CD14-positive monocyte (primary cell): ENCODE results near the gene CAPN8. TPM values are rescaled to one million over a fixed set of nuclear protein-coding genes. Genes with fewer than 3 reads are reported as not detected.

ENCODE experiments used
- DNase-seq, 3 donors: peaks; one replicate each; pipeline ENCODE4 v3.0.0-alpha.2; 2011 to 2022
- H2AFZ ChIP-seq: 2 replicates; pipeline ENCODE4 v1.6.0; 2012; ENCODE audit warnings: mild to moderate bottlenecking, low read depth, low read length, inconsistent platforms; ENCODE audit not compliant: insufficient read depth, poor library complexity, severe bottlenecking
- H3K27ac ChIP-seq, 2 donors: 1 replicate in 1 of 2; 2 replicates in 1 of 2; pipeline ENCODE4 v1.5.1; 2012 to 2013; ENCODE audit warnings: low read length in 2 of 2, control low read depth in 1 of 2, inconsistent platforms in 1 of 2, low read depth in 1 of 2, mild to moderate bottlenecking in 1 of 2
- H3K27me3 ChIP-seq, 2 donors: one replicate each; pipeline versions ENCODE4 v1.6.0 to v1.6.1; 2011 to 2013; ENCODE audit warnings: low read length in 2 of 2; ENCODE audit not compliant: control insufficient read depth in 2 of 2, insufficient read depth in 2 of 2
- H3K36me3 ChIP-seq, 2 donors: replicated peaks in 1 of 2; 1 replicate in 1 of 2; 2 replicates in 1 of 2; pipeline versions ENCODE4 v1.5.1 to v1.6.1; 2012 to 2013; ENCODE audit warnings: low read length in 2 of 2, control low read depth in 1 of 2, inconsistent platforms in 1 of 2, mild to moderate bottlenecking in 1 of 2; ENCODE audit not compliant: insufficient read depth in 2 of 2, control insufficient read depth in 1 of 2
- H3K4me1 ChIP-seq, 2 donors: 1 replicate in 1 of 2; 2 replicates in 1 of 2; pipeline versions ENCODE4 v1.5.1 to v1.6.1; 2012 to 2013; ENCODE audit warnings: low read length in 2 of 2, control low read depth in 1 of 2, inconsistent platforms in 1 of 2, mild to moderate bottlenecking in 1 of 2, moderate library complexity in 1 of 2; ENCODE audit not compliant: insufficient read depth in 2 of 2, control insufficient read depth in 1 of 2
- H3K4me2 ChIP-seq: replicated peaks from 2 replicates; pipeline ENCODE3; 2012; ENCODE audit warnings: low read length, moderate library complexity, mild to moderate bottlenecking; ENCODE audit not compliant: poor library complexity, severe bottlenecking; ENCODE audit errors: extremely low read depth
- H3K4me3 ChIP-seq, 3 experiments: fragments of 200-600 bp in 1 of 3; sonication (generic) in 1 of 3; replicated peaks in 1 of 3; 1 replicate in 2 of 3; 2 replicates in 1 of 3; pipeline ENCODE4 v1.5.1; 2011 to 2013; ENCODE audit warnings: low read length in 3 of 3, mild to moderate bottlenecking in 3 of 3, control low read depth in 2 of 3, low read depth in 2 of 3, inconsistent platforms in 1 of 3, moderate library complexity in 1 of 3
- H3K79me2 ChIP-seq: 2 replicates; pipeline ENCODE4 v1.6.0; 2012; ENCODE audit warnings: mild to moderate bottlenecking, control low read depth, inconsistent platforms, low read length, moderate library complexity; ENCODE audit not compliant: insufficient read depth
- H3K9ac ChIP-seq: 2 replicates; pipeline ENCODE4 v1.6.0; 2017; ENCODE audit warnings: low read length, mild to moderate bottlenecking; ENCODE audit not compliant: insufficient read depth, poor library complexity, severe bottlenecking
- H3K9me3 ChIP-seq, 2 donors: replicated peaks in 1 of 2; 1 replicate in 1 of 2; 2 replicates in 1 of 2; pipeline versions ENCODE4 v1.5.1 to v1.6.1; 2012 to 2013; ENCODE audit warnings: low read length in 2 of 2, control low read depth in 1 of 2; ENCODE audit not compliant: control insufficient read depth in 1 of 2, insufficient read depth in 1 of 2
- H4K20me1 ChIP-seq: 2 replicates; pipeline ENCODE4 v1.6.0; 2012; ENCODE audit warnings: mild to moderate bottlenecking, low read length, control low read depth, moderate library complexity; ENCODE audit not compliant: insufficient read depth
- H3K27ac Mint-ChIP-seq, 7 donors: one replicate each; pipeline ENCODE4 v1.8.0; 2020; ENCODE audit warnings: mild to moderate bottlenecking in 7 of 7, mixed read lengths in 7 of 7, moderate library complexity in 6 of 7, inconsistent platforms in 2 of 7
- H3K27me3 Mint-ChIP-seq, 3 donors: one replicate each; pipeline ENCODE4 v1.8.0; 2021 to 2022; ENCODE audit warnings: low read depth in 3 of 3, mild to moderate bottlenecking in 3 of 3, mixed read lengths in 3 of 3, moderate library complexity in 3 of 3, inconsistent platforms in 1 of 3
- H3K36me3 Mint-ChIP-seq, 2 donors: one replicate each; pipeline ENCODE4 v1.8.0; 2020; ENCODE audit warnings: mixed read lengths in 2 of 2, inconsistent platforms in 1 of 2, mild to moderate bottlenecking in 1 of 2
- H3K4me1 Mint-ChIP-seq: one replicate; pipeline ENCODE4 v1.8.0; 2020; ENCODE audit warnings: mild to moderate bottlenecking, mixed read lengths
- H3K4me3 Mint-ChIP-seq, 2 donors: one replicate each; pipeline ENCODE4 v1.8.0; 2020; ENCODE audit warnings: mild to moderate bottlenecking in 2 of 2, mixed read lengths in 2 of 2, moderate library complexity in 1 of 2
- H3K9me3 Mint-ChIP-seq, 7 donors: one replicate each; pipeline ENCODE4 v1.8.0; 2020 to 2022; ENCODE audit warnings: mixed read lengths in 7 of 7, mild to moderate bottlenecking in 6 of 7, moderate library complexity in 6 of 7, inconsistent platforms in 2 of 7
- CTCF ChIP-seq: fragments of 200-600 bp; IDR thresholded peaks from one replicate; pipeline ENCODE4 v1.8.0; 2022; ENCODE audit warnings: antibody characterized with exemption, mild to moderate bottlenecking
- whole genome bisulfite sequencing: methylation state at CpG from one replicate; pipeline ENCODE4 v1.1.5; 2013; ENCODE audit warnings: missing lambda C conversion rate; ENCODE audit not compliant: insufficient coverage; 5-methylcytosine and 5-hydroxymethylcytosine counted together
- intact Hi-C, 2 donors: fragments of 100-400 bp; cut with micrococcal nuclease; formaldehyde crosslinking; loops; one replicate each; pipeline versions ENCODE4 v1.15.0 to v1.15.1; 2023
- polyA plus RNA-seq, 3 donors: library from polyadenylated mRNA; depleted of rRNA in 1 of 3; unstranded in 2 of 3; stranded (reverse) in 1 of 3; fragments of 300-500 nt in 2 of 3; fragments of >200 nt in 1 of 3; fragmentation: Illumina TruSeq in 2 of 3; gene quantifications; 1 replicate in 2 of 3; 2 replicates in 1 of 3; pipeline ENCODE4 v1.2.3, GENCODE V29; 2012 to 2021

Gene CAPN8
- polyA plus RNA-seq, 3 donors = 0.40 TPM; not detected in 2

- Histone ChIP-seq H3K36me3 (no peaks in the 10 kb centered on the region), H4K20me1 (no peaks in the 10 kb centered on the region), H2AFZ (no peak overlapping the region), H3K79me2 (no peaks in the 10 kb centered on the region), H3K9ac (no peak overlapping the region), H3K27me3 (no peaks in the 10 kb centered on the region), H3K9me3 (no peaks in the 10 kb centered on the region), H3K27ac (no peak overlapping the region), H3K4me2 (no peak overlapping the region), H3K4me1 (no peaks in the 10 kb centered on the region), H3K4me3 (no peak overlapping the region)
- WGBS = 100% methylated on average over 1 of the region's 1 CpG
- no peak overlapping the region for H3K4me3 Mint-ChIP-seq
- no peaks in the 10 kb centered on the region for H3K36me3 Mint-ChIP-seq
- H3K27ac Mint-ChIP-seq = no peak overlapping the region
- H3K27me3 Mint-ChIP-seq = no peaks in the 10 kb centered on the region
- DNase-seq = no peak
- no peaks in the 10 kb centered on the region for H3K4me1 Mint-ChIP-seq
- intact Hi-C loops = no loop called here
- H3K9me3 Mint-ChIP-seq = no peaks in the 10 kb centered on the region
- no peak for TF ChIP-seq CTCF
These were observed 107.0 kb downstream of the CAPN8 start for GRCh38 chr1:223558512-223558911.

- no peaks in the 10 kb centered on the region for H3K9me3 ChIP-seq
- intact Hi-C loops = no loop called here
- H4K20me1 ChIP-seq = no peaks in the 10 kb centered on the region
- H3K4me3 ChIP-seq = no peak overlapping the region
- no peak for DNase-seq
- Mint-ChIP-seq H3K27ac (no peak overlapping the region), H3K9me3 (no peaks in the 10 kb centered on the region), H3K4me3 (no peak overlapping the region), H3K36me3 (no peaks in the 10 kb centered on the region), H3K4me1 (no peaks in the 10 kb centered on the region), H3K27me3 (no peaks in the 10 kb centered on the region)
- WGBS = 100% methylated on average over 3 of the region's 5 CpGs
- no peak overlapping the region for H3K9ac ChIP-seq
- H3K4me2 ChIP-seq = no peak overlapping the region
- H3K27ac ChIP-seq = no peak overlapping the region
- no peak overlapping the region for H2AFZ ChIP-seq
- no peaks in the 10 kb centered on the region for H3K4me1 ChIP-seq
- H3K27me3 ChIP-seq = no peaks in the 10 kb centered on the region
- H3K36me3 ChIP-seq = no peaks in the 10 kb centered on the region
- peak; percentile 15 for TF ChIP-seq CTCF
- no peaks in the 10 kb centered on the region for H3K79me2 ChIP-seq
These were observed 108.4 kb downstream of the CAPN8 start for GRCh38 chr1:223557130-223557475.
